Activated CD4-positive, CD25-positive, alpha-beta regulatory T cell (primary cell): Measurements from ENCODE around the gene RFESD.
"Not testable (repeated sequence)": the region's sequence is repeated elsewhere in the genome, so short reads cannot be mapped to it uniquely, and the experiment has no call there.

Experiments
- DNase-seq, 4 experiments: peaks; one replicate each; lab custom pipeline; 2025; lab: John Stamatoyannopoulos, UW

RFESD gene

DNA sequence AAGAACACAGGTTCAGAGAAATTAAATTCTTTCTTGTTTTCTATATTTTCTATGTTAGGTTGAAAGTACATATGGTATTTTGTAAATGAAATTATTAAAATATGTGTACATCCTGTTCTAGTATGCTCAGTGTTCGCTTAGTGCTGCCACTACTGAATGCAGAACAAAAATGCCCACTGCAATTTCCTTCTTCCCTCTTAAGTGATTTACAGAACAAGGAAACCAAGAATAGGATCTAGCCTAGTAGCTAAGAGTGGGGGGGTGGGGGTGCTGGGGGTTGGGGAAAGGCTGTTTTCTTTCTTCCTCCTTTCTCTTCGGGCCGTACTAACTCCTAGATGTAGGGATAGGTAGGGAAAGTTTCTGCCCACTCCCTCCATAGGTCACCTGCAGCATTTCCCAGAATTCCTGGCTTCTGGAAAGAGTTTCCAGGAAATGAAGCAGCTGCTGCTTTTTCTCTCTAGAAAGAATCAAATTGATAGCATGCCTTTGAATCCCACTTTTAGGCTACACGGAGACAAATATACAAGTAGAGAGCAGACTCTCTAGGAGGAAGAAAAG is 20.6 kb downstream of the RFESD start:
- no peak for DNase-seq

DNA sequence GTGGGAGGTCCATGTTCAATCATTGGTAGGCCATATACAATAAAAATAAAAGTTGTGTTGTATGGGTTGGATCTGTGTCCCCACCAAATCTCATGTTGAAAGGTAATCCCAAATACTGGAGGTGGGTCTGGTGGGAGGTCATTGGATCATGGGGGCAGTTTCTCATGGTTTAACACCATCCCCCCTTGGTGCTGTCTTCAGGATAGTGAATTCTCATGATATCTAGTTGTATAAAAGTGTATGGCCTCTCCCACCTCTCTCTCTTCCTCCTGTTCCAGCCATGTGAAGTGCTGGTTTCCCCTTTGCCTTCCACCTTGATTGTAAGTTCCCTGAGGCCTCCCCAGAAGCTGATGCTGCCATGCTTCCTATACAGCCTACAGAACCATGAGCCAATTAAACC is 21.1 kb downstream of the RFESD start:
- DNase-seq, result no peak

- no peak for DNase-seq
Measured at GRCh38 chr5:95668216-95668615, 21.6 kb downstream of the RFESD start.

GRCh38 chr5:95668728-95669127 is 22.2 kb downstream of the RFESD start:
- no peak for DNase-seq

DNA sequence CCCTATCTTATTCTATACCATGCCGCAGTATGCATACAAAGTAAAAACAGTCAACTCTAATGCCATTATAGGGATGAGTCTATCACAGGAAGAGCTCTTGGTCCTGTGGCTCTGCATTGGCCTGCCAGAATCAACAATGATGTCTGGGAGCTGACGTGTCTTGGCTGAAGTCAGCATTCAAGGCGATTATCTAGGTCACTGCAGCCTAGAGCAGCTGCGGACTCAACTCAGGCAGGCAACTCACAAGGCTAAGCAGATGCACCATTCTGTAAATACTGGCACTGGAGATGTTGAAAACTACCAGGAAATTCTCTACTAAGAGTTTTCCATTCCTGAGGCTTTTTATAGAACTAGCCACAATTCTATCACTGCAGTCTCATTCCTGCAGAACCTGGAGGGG is 23.0 kb downstream of the RFESD start:
- DNase-seq, result no peak

GRCh38 chr5:95669985-95670384 is 23.4 kb downstream of the RFESD start:
- no peak for DNase-seq

DNA sequence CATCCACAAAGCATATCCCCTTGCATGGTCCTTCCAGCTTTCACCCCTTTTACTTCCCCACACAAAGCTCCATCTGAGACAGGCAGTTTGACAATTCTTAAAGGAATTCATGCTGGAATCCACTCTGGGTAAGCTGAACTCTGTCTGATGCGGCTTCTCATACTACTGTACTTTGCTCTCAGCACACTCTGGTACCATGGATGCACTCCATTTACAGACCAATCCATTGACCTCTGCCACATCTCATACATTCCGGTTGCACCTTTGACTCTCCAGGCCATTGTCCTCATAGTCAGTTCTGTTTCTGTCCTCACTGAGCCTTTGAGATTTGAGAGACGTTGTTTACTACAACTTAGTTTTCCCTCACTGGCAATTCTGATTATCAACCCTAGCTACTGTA is 24.0 kb downstream of the RFESD start:
- DNase-seq, result no peak

- no peak for DNase-seq
Measured at GRCh38 chr5:95671826-95672225, 25.2 kb downstream of the RFESD start.

DNA sequence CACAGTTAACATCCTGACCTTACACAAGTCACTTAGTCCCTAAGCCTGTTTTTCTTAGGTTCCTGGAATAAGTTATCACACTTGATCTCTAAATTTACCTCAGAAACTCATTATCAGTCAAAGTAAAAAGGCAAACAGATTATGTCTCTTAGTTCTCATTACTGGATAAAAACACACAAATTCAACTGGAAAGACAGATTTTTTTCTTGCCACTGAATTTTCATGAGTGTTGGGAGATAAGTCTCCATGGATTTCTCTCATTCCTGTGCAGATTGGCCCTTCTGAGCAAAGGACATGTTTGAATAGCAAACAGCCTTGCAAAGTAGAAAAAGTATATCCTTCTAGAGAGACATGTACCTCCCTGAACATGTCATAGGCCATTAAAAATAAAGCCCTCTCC is 26.1 kb downstream of the RFESD start:
- no peak for DNase-seq

DNA sequence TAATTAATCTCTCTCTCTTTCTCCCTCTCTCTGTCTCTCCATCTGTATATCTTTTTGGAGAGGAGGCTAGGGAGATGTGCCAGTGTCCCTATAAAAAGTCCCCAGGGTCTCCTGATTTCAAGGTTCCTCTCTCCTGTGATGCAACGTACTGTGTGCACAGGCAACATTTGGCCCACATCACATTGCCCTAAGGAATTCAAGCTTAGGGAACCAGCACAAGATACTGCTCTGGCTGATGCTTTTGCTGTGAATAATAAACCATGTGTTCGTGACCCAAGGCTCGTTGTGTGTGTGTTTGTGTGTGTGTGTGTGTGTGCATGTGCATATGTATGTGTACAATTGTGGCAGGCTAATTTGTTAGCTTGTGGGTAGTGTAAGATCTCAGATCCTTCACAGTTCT is 26.5 kb downstream of the RFESD start:
- DNase-seq, result no peak

GRCh38 chr5:95682891-95683290 is 36.3 kb downstream of the RFESD start, which contains the start of gene SPATA9:
Gene SPATA9 (minus strand): TSS chr5:95682991. CDS start chr5:95682854, 137 bp downstream.
- DNase-seq, result no peak

GRCh38 chr5:95684361-95684760 is 37.8 kb downstream of the RFESD start:
- no peak for DNase-seq

GRCh38 chr5:95686651-95687050 is 40.1 kb downstream of the RFESD start:
- DNase-seq, result no peak

- no peak for DNase-seq
Measured at GRCh38 chr5:95689680-95690079, 43.1 kb downstream of the RFESD start.

DNA sequence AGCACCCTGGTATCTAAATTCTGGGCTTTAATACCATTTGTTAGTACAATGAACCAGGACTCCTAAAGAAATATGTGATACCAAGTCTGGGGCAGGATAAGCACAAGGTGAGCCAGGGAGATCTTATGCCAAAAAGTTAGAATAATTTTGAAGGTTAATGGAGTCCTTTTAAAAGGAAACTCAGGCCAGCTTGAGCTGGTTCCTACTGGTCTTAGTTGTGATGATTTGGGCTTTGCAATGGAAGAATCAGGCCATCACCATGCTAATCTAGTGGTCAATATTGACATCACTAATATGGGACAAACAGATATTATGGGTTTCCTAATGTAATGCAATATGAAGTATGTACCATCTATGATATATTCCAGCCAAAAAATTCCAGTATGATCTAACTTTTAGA is 43.8 kb downstream of the RFESD start:
- no peak for DNase-seq

DNA sequence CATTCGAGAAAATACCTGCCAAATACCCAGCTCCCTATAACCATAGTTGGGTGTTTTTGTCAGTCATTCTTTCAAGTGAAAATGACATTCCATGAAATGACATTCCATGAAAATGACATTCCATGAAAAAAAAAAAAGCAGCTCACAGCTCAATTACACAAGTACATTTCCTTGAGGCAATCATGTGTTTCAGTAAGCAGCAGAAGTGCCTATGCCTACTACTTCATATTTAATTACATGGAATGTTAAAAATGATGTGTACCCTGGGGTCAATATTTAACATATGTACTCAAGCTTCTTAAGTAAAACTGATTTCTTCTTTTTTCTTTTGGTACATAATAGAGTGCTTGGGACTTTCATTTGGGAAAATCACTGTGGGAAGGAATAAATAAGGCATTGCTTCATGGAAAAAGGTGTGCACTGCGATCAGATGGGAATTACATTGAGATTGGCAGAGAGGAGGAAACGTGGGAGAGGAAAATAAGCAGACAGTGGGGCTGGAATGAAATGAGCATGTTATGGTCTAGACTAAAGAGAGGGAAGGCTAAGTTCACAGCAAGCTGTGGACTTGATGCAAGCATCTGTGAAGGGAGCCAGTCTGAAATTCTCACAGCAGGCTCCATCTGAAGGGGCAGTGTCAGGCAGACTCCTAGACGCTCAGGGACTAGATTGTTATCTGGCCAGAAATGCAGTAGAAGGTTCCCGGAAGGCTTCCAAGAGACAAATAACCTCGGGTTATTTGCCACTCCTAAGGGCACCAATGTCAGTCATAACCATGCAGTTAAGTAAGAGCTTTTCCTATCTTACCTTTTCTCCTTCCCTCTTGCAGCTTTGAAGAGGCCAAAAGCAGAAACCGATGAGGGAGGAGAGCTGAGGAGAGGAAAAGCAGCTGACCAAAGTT is 51.5 kb downstream of the RFESD start:
- no peak for DNase-seq

- DNase-seq, result no peak
Measured at GRCh38 chr5:95699337-95699736, 52.8 kb downstream of the RFESD start.

- no peak for DNase-seq
Measured at GRCh38 chr5:95701074-95701473, 54.5 kb downstream of the RFESD start.

- DNase-seq, result no peak
Measured at GRCh38 chr5:95704150-95704549, 57.6 kb downstream of the RFESD start.

DNA sequence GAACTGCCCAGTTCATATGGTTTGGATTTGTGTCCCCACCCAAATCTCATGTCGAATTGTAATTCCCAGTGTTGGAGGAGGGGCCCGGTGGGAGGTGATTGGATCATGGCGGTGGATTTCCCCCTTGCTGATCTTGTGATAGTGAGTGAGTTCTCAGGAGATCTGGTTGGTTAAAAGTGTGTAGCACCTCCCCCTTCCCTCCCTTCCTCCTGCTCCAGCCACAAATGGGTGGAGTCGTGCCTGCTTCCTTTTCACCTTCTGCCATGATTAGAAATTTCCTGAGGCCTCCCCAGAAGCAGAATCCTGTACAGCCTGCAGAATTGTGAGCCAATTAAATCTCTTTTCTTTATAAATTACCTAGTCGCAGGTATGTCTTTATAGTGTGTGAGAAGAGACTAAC is 59.6 kb downstream of the RFESD start:
- DNase-seq, result not testable (repeated sequence)

DNA sequence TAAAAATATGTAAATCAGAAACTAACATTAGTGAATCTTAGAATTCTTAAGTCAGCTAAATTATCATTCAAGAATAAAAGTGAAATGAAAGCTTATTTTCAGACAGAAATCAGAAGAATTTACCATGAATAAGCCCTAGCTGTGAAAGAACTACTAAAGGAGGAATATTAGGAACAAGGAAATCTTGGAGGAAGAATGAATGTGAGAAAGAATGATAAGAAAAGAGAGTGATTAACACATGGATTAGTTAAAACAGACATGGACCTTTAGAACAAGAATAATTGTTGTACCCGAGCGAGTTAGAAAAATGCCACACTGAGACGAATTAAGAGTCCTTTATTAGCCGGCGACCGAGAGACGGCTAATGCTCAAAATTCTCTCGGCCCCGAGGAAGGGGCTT is 60.5 kb downstream of the RFESD start:
- no peak for DNase-seq
